Cerebellar cortex (tissue), 1 donor: ENCODE results near the gene KPNA1.
A peak's percentile ranks its signal among the peaks of the same experiment; 100 is the strongest.

Experiments used
- DNase-seq: peaks from one replicate; pipeline ENCODE4 v3.0.0-alpha.2; 2015; ENCODE audit warnings: low spot score

Gene KPNA1

DNA sequence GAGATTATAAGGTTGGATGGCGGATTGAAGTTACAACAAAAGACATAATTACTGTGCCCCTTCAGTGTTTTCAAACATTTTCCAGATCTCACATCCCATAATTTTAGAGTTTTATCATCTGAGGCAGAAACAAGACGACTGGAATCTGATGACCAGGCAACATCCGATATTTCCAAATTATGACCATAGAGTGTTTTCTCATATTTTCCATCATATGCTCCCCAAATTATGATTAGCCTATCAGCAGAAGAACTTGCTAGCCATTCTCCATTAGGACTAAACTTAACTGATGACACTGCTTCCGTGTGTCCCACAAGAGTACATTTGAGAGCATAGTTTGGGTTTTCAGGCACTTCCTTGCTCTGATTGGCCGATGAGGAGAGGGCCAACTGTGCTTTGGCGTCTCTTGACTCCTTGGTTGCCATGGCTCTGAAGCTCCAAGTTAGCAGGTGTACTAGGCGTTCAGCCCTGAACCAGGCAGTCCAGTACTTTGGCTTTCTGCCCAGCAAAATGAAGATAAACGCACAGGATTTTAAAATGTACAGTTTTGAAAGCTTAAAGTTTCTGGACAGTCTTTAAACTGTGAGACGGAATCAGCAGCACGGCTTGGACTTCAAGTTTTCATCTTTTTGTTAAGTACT lies 99.5 kb downstream of the KPNA1 start:
- DNase-seq, result peak; percentile 61

DNA sequence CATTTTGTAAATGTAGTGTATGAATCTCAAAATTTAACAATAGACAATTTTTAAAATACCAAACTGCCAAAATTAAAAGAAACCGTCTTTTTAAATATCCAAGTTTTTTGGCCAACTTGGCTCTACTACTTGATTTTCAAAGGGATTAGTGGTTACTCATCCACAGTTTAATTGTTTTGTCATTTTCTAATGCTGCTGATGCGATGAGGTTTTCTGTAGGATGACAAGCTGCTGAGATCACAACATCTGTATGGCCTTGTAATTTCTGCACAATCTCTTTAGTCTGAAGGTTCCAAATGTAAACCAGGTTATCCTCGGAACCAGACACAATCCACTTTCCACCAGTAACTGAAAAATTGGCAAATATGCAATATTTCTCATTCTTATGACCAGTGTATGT lies 100.3 kb downstream of the KPNA1 start:
- DNase-seq, result no peak

DNA sequence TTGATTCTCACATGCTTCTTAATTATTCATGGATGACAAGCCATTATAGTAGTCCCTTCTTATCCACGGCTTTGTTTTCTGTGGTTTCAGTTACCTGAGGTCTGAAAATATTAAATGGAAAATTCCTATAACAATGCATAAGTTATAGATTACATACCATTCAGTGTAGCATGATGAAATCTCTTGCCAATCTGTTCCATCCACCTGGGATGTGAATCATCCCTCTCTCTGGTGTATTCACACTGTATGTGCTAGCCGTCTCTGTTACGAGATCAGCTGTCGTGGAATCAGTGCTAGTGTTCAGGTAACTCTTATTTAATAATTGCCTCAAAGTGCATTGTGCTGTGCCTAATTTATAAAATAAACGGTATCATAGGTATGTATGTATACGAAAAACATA lies 104.1 kb downstream of the KPNA1 start:
- DNase-seq, result no peak

- DNase-seq, result no peak
Measured at GRCh38 chr3:122410111-122410510, 104.6 kb downstream of the KPNA1 start.

- DNase-seq, result no peak
Measured at GRCh38 chr3:122409446-122409845, 105.3 kb downstream of the KPNA1 start.

- no peak for DNase-seq
Measured at GRCh38 chr3:122407946-122408345, 106.8 kb downstream of the KPNA1 start.

DNA sequence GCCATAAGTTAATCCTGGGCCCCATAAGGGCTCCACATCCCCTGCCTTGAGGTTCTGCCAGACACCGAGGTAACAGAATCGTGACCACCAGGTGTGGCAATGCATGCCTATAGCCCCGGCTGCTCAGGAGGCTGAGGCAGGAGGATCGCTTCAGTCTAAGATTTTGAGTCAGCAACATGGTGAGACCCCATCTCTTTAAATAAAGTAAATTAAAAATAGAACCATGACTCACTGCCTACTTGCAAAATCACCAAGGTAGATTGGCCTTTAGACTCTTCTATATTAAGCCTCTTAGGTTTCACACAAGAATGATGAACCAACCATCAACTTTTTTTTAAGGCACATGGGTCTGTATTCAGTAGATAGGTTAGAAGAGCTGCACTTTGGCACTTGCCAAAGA lies 108.5 kb downstream of the KPNA1 start:
- DNase-seq, result no peak

- no peak for DNase-seq
Measured at GRCh38 chr3:122405015-122405414, 109.7 kb downstream of the KPNA1 start.

DNA sequence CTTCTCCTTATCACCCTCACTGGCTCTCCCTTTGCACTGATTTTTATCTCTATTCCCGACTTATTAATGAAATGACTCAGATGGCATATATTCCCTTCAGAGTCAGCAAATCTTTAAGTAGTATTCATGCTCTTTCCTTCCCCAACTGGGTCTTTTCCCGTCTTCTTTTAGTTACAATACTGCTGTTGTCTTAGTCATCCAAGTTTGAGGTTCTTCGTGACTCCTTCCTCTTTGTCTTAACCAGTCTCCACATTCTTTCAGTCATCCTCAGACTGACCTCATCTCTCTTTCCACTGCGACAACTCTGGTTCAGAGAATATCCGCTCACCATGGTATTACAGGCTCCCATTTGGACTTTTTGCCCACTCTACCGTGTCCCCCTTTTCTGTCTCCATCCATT lies 111.2 kb downstream of the KPNA1 start:
- DNase-seq, result no peak

DNA sequence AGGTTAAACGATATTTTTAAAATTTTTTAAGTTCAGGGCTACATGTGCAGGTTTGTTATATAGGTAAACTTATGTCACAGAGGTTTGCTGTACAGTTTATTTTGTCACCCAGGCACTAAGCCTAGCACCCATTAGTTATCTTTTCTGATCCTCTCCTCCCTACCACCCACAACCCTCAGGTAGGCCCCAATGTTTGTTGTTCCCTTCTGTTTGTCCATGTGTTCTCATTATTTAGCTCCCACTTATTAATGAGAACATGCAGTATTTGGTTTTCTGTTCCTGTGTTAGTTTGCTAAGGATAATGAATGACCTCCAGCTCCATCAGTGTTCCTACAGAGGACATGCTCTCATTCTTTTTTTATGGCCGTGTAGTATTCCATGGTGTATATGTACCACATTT lies 115.8 kb downstream of the KPNA1 start:
- no peak for DNase-seq

DNA sequence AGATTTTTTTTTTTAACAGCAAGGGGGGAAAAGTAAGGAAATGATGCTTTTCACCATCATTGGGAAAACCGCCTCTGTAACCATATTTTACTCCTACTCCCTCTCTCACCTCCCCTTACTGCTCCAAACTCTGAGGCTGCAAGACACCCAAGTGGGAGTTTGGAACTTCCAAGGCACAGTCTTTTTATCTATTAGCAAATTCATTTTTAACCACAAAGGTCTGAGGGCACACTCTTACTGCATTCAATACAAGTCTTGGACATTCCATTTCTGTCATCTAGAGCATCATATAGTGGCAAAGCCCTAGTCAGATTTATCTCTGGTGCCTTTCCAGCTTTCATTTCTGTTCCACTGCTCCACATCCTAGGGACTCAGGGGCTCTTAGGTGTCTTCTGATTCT lies 117.5 kb downstream of the KPNA1 start:
- DNase-seq, result no peak

DNA sequence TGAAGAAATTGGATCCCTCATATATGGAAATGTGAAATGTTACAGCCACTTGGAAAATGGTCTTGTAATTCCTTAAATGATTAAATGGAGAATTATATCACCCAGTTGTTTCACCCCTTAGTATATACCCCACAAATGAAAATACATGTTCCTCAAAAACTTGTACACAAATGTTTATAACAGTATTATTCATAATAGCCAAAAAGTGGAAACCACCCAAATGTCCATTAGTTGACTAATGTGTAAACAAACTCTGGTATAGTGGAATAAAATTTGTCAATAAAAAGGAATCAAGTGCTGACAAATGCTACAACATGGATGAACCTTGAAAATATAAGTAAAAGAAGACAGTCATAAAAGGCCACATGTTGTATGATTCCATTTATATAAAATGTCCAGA lies 118.2 kb downstream of the KPNA1 start:
- no peak for DNase-seq

- DNase-seq, result no peak
Measured at GRCh38 chr3:122395582-122395981, 119.2 kb downstream of the KPNA1 start.

DNA sequence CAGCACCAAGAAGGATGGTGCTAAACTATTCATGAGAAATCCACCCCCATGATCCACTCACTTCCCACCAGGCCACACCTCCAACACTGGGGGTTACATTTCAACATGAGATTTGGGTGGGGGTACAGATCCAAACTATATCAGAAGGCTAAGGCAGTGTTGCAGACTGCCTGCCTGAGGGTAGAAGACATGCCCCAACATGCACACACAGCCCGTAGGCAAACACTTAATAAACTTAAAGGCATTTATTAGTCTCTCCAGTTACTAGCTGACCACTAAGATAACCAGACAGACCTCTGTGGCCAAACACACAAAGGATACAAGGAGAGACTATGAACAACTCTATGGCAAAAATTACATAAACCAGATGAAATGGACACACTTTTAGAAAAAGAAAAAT lies 120.6 kb downstream of the KPNA1 start:
- no peak for DNase-seq

- peak; percentile 66 for DNase-seq
Measured at GRCh38 chr3:122392868-122393844, 121.6 kb downstream of the KPNA1 start.

- no peak for DNase-seq
Measured at GRCh38 chr3:122391681-122392446, 122.9 kb downstream of the KPNA1 start.

- no peak for DNase-seq
Measured at GRCh38 chr3:122390665-122391064, 124.1 kb downstream of the KPNA1 start.

DNA sequence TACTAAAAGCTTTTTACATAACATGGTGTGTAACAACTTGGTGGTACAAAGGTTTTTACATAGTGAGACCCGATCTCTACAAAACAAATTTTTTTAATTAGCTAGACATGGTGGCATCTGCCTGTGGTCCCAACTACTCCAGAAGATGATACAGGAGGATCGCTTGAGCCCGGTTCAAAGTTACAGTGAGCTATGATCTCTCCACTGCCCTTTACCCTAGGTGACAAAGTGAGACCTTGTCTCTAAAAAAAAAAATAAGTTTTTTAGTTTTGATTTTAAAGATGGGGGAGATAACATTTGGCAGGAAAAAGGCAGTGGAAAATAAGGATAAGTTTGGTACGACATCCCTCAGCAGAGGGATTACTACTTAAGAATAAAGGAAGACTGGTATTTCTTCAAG lies 124.8 kb downstream of the KPNA1 start:
- no peak for DNase-seq

- DNase-seq, result no peak
Measured at GRCh38 chr3:122389197-122389596, 125.5 kb downstream of the KPNA1 start.

GRCh38 chr3:122387709-122388108 lies 127.0 kb downstream of the KPNA1 start:
- DNase-seq, result no peak

DNA sequence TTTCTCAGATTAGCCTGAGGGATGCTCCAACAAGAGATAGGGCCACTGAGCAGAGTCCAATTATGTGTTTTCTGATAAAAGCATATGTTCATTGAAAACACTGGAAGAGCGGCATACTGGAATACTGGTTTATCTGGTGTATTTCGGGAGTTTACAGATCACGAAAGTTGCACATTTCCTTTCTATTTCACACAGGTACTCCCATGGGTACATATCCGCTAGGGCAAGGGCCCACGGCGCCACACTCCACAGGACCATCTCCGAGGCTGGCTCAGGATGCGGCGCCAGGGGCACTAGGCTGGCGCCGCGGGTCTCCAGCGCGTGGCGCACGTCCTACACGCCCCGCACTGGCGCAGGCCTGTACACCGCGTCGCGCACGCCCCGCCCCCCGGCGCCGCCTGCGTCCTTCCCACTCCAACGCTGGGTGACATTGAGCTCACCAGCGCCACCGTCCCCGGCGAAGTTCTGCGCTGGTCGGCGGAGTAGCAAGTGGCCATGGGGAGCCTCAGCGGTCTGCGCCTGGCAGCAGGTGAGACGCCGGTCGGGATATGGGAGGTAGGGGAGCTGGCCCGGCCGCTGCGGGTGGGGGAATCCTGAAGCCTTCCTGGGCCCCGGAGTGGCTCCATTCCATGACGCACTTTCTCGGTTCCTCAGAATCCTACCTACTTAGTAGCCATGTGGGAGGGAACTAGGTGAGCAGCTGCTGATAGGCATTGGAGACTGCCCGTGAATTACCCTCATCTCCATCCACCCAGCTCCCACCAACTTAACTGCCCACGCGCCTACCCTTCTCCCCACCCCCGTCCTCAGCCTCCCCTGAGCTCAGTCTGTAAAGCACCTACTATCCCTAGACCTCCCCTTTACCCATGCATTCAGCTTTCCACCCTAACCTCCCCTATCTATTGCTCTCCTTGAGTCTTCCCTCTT lies 130.7 kb downstream of the KPNA1 start, which contains the start of gene FAM162A:
TSS of gene FAM162A (plus strand) at position 412 of the 927 bp plus-strand sequence. CDS start at position 496, 84 bp downstream.
- DNase-seq, result peak; percentile 94
